ENCODE measurements around the gene ASB15. TPM values are rescaled to one million over a fixed set of nuclear protein-coding genes. Genes with fewer than 3 reads are reported as not detected.

ASB15 gene
- total RNA-seq, 2 donors from 2014 or later = 18.6 to 53.9 TPM

- Histone ChIP-seq H3K4me3 (no peak overlapping the region), H3K9me3 (no peaks in the 10 kb centered on the region), H3K27me3 (no peaks in the 10 kb centered on the region), H3K4me1 (peaks cover 0 to 8% of the 10 kb centered on the region in 2 donors), H3K36me3 (peaks cover 9% of the 10 kb centered on the region), H3K27ac (peak overlapping the region; percentile 47 to 90)
- no peak for DNase-seq (ENCODE audit: low spot score)
- TF ChIP-seq CTCF (IDR thresholded peaks at IDR 0.05) = no peak
These were observed 50.8 kb downstream of the ASB15 start for GRCh38 chr7:123652406-123652805.

GRCh38 chr7:123653162-123653561 is 51.5 kb downstream of the ASB15 start:
- no peak overlapping the region for H3K4me3 ChIP-seq
- H3K9me3 ChIP-seq = no peaks in the 10 kb centered on the region
- peak overlapping the region; percentile 47 to 90 for H3K27ac ChIP-seq
- H3K4me1 ChIP-seq = peaks cover 0 to 5% of the 10 kb centered on the region in 2 donors
- no peak for TF ChIP-seq CTCF (IDR thresholded peaks at IDR 0.05)
- H3K36me3 ChIP-seq = peaks cover 14% of the 10 kb centered on the region
- DNase-seq (ENCODE audit: low spot score) = no peak
- H3K27me3 ChIP-seq = no peaks in the 10 kb centered on the region

- peak; percentile 70 for DNase-seq (ENCODE audit: low spot score)
- Histone ChIP-seq H3K27ac (peak within 1 kb of the TSS; percentile 83 to 90), H3K27me3 (no peaks in the 10 kb centered on the region), H3K4me1 (no peaks in the 10 kb centered on the region), H3K9me3 (no peaks in the 10 kb centered on the region), H3K4me3 (peak within 1 kb of the TSS; percentile 48), H3K36me3 (peaks cover 32% of the 10 kb centered on the region)
- TF ChIP-seq CTCF (IDR thresholded peaks at IDR 0.05) = no peak
These were observed 54.0 kb downstream of the ASB15 start, which contains the start of gene LMOD2 for GRCh38 chr7:123655614-123656013. Gene LMOD2 (plus strand): TSS chr7:123655866. CDS start chr7:123655964, 98 bp downstream.

- Histone ChIP-seq H3K27me3 (no peaks in the 10 kb centered on the region), H3K27ac (peak overlapping the region; percentile 83 to 90), H3K4me3 (peak overlapping the region; percentile 48), H3K36me3 (peaks cover 37% of the 10 kb centered on the region), H3K9me3 (no peaks in the 10 kb centered on the region), H3K4me1 (no peaks in the 10 kb centered on the region)
- no peak for TF ChIP-seq CTCF (IDR thresholded peaks at IDR 0.05)
- no peak for DNase-seq (ENCODE audit: low spot score)
These were observed 55.1 kb downstream of the ASB15 start for GRCh38 chr7:123656544-123657303.

DNA sequence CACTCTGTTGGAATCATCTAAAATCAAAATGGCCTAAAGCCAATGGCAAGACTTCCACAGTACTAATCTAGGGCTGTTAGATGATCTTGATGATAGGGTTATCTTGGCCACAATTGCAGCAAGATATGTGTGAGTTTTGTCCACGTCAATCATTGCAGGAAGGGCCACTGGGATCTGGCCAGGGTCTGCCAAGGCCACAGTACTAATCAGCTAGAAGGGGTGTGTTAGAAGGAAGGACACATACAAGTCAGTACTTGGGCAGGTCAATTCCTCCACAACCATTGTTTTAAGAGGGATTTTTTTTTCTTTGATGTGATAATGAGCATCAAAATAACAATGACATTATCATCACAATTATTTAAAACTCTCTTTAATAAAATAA is 55.7 kb downstream of the ASB15 start:
- H3K9me3 ChIP-seq = no peaks in the 10 kb centered on the region
- H3K27me3 ChIP-seq = no peaks in the 10 kb centered on the region
- no peak for TF ChIP-seq CTCF (IDR thresholded peaks at IDR 0.05)
- no peaks in the 10 kb centered on the region for H3K4me1 ChIP-seq
- DNase-seq (ENCODE audit: low spot score) = no peak
- peaks cover 42% of the 10 kb centered on the region for H3K36me3 ChIP-seq
- peak overlapping the region; percentile 83 to 90 for H3K27ac ChIP-seq
- H3K4me3 ChIP-seq = peak overlapping the region; percentile 48

Measured in right atrium auricular region (tissue), 2 donors.